ENCODE measurements around the gene DUSP9.

The DUSP9 gene

DNA sequence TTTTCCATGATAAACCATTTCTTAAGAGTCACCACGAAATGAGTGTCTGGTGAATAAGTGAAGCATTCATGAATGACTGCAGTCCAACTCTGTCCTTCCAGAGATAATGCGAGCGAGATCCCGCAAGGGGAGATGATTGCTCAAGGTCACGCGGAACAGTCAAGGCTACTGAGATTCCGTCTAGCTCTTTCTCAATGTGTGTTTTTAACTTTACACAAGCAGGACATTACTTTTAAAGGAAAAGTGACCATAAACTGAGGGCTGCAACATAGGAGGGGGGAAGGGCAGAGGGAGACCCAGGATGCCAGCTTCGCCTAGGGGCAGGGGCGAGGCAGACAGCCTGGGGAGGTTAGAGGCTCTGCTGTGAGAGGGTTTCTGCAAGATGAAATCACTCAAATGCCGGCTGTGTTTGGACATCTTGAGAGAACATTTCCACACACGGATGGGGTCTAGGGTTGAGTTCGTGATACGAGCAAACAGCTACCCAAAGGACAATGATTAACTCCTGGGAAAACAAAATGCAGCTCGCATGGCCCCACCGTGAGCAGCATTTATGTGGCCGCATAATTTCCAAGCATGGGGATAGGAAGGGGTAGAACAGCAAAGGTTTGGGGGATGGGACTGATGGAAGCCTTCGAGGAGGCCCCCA lies 24.2 kb upstream of the DUSP9 start:
- no peak for DNase-seq

DNA sequence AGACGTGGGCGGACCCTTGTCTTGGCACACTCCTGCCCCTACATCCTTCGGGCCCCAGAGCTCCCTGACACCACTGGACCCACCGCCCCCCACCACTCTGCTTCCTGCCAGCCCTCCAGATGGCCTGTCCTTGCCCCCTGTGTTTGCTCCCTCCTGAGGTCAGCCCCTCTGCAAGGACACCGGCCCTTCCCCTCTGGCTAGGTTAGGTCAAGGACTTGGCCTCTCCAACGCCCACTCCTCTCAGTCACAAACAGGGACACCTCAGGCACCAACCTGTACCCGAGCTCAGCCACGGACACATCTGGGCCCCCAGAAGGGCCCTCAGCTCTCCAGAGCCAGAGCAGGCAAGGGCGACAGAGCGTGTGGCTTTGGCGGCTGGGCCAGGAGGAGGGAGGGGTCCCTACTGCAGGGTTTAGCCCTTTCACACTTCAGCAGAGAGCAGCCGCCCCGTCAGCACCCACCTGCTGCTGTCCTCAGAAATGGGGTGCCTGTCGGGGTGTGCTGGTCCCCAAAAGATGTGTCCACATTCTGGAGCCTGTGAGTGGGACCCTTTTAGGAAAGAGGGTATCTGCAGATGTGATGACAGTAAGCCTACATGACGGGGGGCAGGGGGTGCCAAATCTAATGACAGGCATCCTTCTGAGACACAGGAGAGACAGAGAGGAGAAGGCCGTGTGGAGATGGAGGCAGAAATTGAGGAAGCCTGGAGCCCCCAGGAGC lies 23.5 kb upstream of the DUSP9 start:
- no peak for DNase-seq

DNA sequence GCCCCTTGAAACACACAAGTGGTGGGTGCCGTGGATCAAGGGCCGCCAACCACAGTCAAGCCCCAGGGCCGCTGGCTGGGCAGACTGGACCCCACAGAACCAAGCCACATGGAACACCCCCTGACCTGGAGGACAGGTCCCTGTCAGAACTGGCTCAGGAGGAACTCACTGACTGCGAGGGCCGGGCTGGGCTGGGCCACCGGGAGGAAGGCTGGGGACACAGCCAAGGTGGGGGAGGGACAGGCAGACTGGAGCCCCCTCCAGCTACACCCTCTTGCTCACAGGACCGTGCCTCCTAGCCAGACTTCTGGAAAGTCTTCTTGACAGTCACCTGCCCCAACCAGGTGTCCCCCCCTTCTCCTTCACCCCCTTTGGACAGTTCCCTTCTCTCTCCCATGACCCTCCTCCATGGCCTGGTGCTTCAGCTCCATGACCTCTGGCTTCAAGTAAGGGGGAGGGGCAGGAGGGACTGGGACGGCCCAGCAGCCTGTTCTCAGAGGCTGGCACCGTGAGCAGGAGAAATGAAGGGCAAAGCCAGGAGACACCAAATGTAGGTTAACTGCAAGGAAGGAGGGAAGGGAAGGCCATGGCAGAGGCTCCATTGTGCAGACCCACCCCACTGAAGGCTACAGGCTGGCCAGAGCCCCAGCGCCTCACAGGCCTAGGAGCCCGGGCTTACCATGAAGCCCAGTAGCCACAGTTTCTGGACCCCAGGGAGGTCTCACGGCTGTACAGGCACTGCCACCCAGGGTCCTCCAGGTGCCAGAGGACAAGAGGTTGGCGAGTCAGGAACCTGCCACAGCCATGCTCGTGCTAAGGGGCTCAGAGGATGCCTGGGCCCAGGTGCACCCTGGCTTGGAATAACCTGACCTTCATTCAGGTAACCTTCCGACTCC lies 22.6 kb upstream of the DUSP9 start:
- no peak for DNase-seq

DNA sequence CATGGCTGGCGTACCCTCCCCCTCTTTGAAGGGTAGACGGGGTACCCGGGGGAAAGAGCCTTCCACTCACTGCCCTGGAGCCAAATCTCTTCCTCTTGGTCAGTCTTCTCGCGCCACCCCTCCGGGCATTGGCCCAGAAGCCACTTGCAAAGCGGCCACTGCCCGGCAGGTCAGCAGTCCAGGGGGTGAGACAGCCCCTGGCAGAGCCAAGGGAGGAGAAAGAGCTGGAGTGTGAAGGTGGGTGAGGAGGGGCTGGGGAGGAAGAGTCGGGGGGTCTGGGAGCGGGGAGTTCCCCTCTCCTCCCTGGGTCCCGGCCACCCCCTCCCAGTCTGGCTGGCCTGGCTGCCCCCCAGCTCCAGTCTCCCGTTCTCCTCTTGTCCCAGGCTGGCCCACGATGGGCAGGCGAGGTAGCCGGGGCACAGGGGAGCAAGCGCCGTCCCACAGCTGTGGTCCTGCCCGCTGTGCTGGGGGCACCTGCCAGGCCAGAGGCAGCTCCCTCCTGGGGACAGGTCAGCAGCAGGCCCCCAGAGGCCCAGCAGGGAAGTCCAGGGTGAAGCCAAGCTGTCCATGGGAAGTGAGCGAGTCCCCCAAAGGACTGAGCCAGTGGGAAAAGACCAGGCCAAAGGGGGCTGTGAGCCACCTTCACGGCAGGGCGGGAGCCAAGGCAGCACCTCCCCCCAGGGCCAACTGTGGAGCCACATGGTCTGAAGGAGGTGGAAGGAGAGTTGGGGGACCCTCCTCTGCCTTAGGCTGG lies 21.6 kb upstream of the DUSP9 start:
- DNase-seq, result no peak

GRCh38 chrX:153626025-153626633 lies 20.9 kb upstream of the DUSP9 start:
- no peak for DNase-seq

DNA sequence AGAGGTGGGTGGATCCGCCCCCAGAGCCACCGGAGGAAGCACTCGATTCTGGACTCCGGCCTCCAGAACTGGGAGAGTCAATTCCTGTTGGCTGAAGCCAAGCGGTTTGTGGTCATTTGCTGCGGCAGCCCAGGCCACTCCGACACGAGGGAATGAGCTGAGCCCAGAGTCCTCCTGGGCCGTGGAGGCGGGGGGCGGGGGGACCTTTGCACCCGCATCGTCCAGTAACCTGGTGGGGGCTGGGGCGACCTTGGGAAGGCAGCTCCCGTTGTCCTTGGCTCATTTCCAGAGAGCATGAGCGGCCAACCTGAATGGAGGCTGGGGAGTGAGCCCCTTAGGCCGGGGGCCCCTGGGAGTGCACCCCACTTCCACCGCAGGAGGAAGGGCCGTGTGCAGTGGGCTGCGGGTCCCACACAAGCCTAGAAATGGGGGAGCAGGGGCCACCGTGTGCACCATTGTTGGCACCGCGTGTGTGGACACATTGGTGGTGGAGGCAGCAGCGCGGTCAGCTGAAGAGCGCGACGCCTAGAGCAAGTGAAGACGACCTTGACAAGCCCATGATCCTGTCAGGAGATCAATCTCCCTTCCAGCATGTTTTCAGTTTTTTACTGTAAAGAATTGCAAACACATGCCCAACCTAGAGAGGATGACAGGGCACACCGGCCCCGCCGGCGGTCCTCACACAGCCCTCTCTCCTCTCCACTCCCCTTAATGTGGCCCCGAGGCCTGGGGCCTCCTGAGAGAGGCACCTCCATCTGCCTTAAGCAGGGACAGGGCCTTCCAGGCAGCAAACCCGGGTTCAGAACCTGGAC lies 19.9 kb upstream of the DUSP9 start:
- no peak for DNase-seq

GRCh38 chrX:153627675-153628111 lies 19.3 kb upstream of the DUSP9 start:
- DNase-seq, result no peak

- DNase-seq, result no peak
Observed at GRCh38 chrX:153628129-153628528, 18.9 kb upstream of the DUSP9 start.

- DNase-seq, result no peak
Observed at GRCh38 chrX:153628665-153629064, 18.3 kb upstream of the DUSP9 start.

- DNase-seq, result no peak
Observed at GRCh38 chrX:153631346-153631745, 15.7 kb upstream of the DUSP9 start.

GRCh38 chrX:153631907-153632594 lies 15.0 kb upstream of the DUSP9 start:
- DNase-seq, result no peak

- no peak for DNase-seq
Observed at GRCh38 chrX:153632595-153632946, 14.4 kb upstream of the DUSP9 start.

- DNase-seq, result no peak
Observed at GRCh38 chrX:153633048-153633447, 14.0 kb upstream of the DUSP9 start.

- DNase-seq, result no peak
Observed at GRCh38 chrX:153633607-153634180, 13.3 kb upstream of the DUSP9 start.

DNA sequence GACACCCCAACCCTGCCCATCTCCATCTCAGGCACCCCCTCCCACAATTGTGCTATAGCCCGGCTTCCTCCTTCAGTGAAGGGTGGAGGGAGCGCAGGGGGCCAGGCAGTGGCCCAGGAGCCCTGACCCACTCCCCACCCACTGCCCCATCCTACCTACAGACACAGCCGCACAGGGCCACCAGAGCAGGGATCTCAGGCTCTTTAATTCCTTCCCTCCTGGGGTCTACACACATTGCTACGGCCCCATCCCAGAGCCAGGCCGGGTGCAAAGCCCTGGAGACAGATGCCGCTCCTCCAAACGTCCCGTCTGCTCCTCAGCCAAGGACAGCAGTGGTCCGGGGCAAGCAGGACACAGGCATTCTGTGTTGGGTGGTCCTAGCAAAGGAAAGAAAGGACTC lies 12.8 kb upstream of the DUSP9 start:
- no peak for DNase-seq

- DNase-seq, result no peak
Observed at GRCh38 chrX:153634832-153635231, 12.2 kb upstream of the DUSP9 start.

DNA sequence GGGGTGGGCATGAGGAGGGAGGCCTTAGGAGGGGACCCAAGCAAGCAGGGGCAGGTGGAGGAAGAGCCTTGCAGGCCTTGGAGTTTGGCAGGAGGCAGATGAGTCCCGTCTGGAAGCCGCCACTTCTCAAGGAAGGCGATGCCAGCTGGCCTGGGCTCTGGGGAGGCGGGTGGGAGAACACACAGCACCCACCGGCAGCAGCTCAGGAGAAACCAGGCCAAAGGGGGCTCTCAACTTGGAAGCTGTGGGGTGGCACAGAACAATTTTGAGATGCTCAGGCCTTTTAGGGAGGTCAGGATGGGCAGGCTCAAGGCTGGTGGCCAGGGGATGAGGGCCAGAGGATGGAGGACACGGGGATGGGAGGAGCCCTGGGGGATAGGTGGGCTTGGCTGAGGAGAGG lies 11.6 kb upstream of the DUSP9 start:
- DNase-seq, result no peak

GRCh38 chrX:153635788-153636668 lies 11.0 kb upstream of the DUSP9 start:
- DNase-seq, result no peak

- no peak for DNase-seq
Observed at GRCh38 chrX:153636716-153637115, 10.3 kb upstream of the DUSP9 start.
